ENCODE results near the gene NPAT. TPM values are rescaled to one million over a fixed set of nuclear protein-coding genes. Genes with fewer than 3 reads are reported as not detected.

Gene NPAT
- total and polyA plus RNA-seq, 2 of the 4 experiments (the other 2 are of a cell fraction), result 3.1 to 10.6 TPM

- no TSS peak for BruUV-seq (replicated peaks)
- peaks cover 2% of the 10 kb centered on the region; the same call in 1 of the 2 replicates for H3K4me1 ChIP-seq (ENCODE audit: control insufficient read depth, insufficient read depth, low read length)
- no peak overlapping the region for H2AK9ac ChIP-seq (replicated peaks; ENCODE audit: low read depth, low read length, poor library complexity)
- CTCF ChIA-PET, result no interaction called here
- H3K36me3 ChIP-seq (ENCODE audit: control insufficient read depth, insufficient read depth, low read length), result peaks cover 3% of the 10 kb centered on the region; the same call in 1 of the 2 replicates
- no peaks in the 10 kb centered on the region for H3K9me3 ChIP-seq (ENCODE audit: control insufficient read depth, insufficient read depth, low read length)
- no peak overlapping the region for H3K9ac ChIP-seq (ENCODE audit: low read depth, low read length)
- no peak overlapping the region for H3K56ac ChIP-seq (ENCODE audit: extremely low read depth, insufficient read depth, low read length)
- H2AFZ ChIP-seq (replicated peaks; ENCODE audit: low read length, poor library complexity), result no peak overlapping the region
- no peak for TF ChIP-seq SMC3 (IDR thresholded peaks at IDR 0.05; ENCODE audit: low read depth, low read length)
- TF ChIP-seq MXI1 (IDR thresholded peaks at IDR 0.05; ENCODE audit: borderline replicate concordance, low read depth, low read length), result no peak
- H3K4me2 ChIP-seq (ENCODE audit: low read depth, low read length), result no peak overlapping the region
- dilution Hi-C loops (cut with HindIII; ENCODE audit: low sequenced_read_pairs, unreplicated experiment) (no loop called here), intact Hi-C loops (cut with micrococcal nuclease) (no loop called here), in situ Hi-C loops (cut with MboI; ENCODE audit: low sequenced_read_pairs) (no loop called here)
- H3K14ac ChIP-seq (replicated peaks; ENCODE audit: low read depth, low read length), result no peak overlapping the region
- WGBS, 2 experiments (ENCODE audit: extremely low coverage in 2 of 2, insufficient read length in 1 of 2), result no CpG with 5 or more reads among the region's 2 CpGs
- no peak overlapping the region for H4K5ac ChIP-seq (ENCODE audit: low read depth, low read length)
- no peak overlapping the region for H3K4me3 ChIP-seq (ENCODE audit: insufficient read depth, low read depth, low read length)
- no peak overlapping the region for H3K27ac ChIP-seq (ENCODE audit: insufficient read depth, low read length)
- peaks cover 7% of the 10 kb centered on the region for H3K9me1 ChIP-seq (ENCODE audit: insufficient read depth, low read length)
- no peaks in the 10 kb centered on the region for H3K27me3 ChIP-seq (ENCODE audit: control insufficient read depth, insufficient read depth, low read length)
- H2AK5ac ChIP-seq (ENCODE audit: low read depth, low read length), result no peak overlapping the region
- peaks cover 25 to 49% of the 10 kb centered on the region in 2 experiments for H3K79me1 ChIP-seq (ENCODE audit: low read depth in 1 of 2, low read length in 2 of 2)
- DNase-seq (peak; percentile 25), ATAC-seq (ENCODE audit: low read depth) (no peak)
- no peak overlapping the region for H2BK120ac ChIP-seq (ENCODE audit: low read depth, low read length)
- H2BK15ac ChIP-seq (ENCODE audit: low read depth, low read length), result no peak overlapping the region
- H4K20me1 ChIP-seq (ENCODE audit: insufficient read depth, low read length), result peaks cover 7% of the 10 kb centered on the region; the same call in 1 of the 2 replicates
- H2BK5ac ChIP-seq (ENCODE audit: low read depth, low read length, poor library complexity, severe bottlenecking), result no peak overlapping the region
- no peak overlapping the region for H3K18ac ChIP-seq (ENCODE audit: low read depth, low read length)
- no peak overlapping the region for H4K91ac ChIP-seq (ENCODE audit: insufficient read depth, low read depth, low read length)
- H3K23ac ChIP-seq (ENCODE audit: low read depth, low read length), result no peak overlapping the region
- POLR2A ChIA-PET (ENCODE audit: unreplicated experiment), result no interaction called here
- no peak overlapping the region for H3K4ac ChIP-seq (ENCODE audit: low read depth, low read length)
- H2BK20ac ChIP-seq (ENCODE audit: low read depth, low read length), result no peak overlapping the region
- no peak overlapping the region for H4K8ac ChIP-seq (ENCODE audit: low read depth in 2 of 2, low read length in 2 of 2)
These were observed 4.0 kb downstream of the NPAT start for GRCh38 chr11:108218455-108218854.
